Neural progenitor cell (in vitro differentiated cells): ENCODE results near the gene SLC25A29.
"Not testable (repeated sequence)": the region's sequence is repeated elsewhere in the genome, so short reads cannot be mapped to it uniquely, and the experiment has no call there.

Experiments used
- CTCF ChIP-seq: fragments of 200-600 bp; sonication (generic); IDR thresholded peaks from 2 replicates; pipeline ENCODE4 v1.5.1; 2017; ENCODE audit warnings: antibody characterized with exemption, mild to moderate bottlenecking
- EZH2 ChIP-seq: fragments of 200-600 bp; sonication (generic); IDR thresholded peaks from 2 replicates; pipeline ENCODE4 v1.6.1; 2017; ENCODE audit warnings: antibody characterized with exemption, mild to moderate bottlenecking, moderate library complexity
- EZH2phosphoT487 ChIP-seq: fragments of 200-600 bp; sonication (generic); IDR thresholded peaks from 2 replicates; pipeline ENCODE4 v1.6.1; 2017; ENCODE audit warnings: antibody characterized with exemption

- TF ChIP-seq CTCF, EZH2, EZH2phosphoT487: not testable (repeated sequence)
Observed at GRCh38 chr14:100283436-100283835, 22.8 kb downstream of the SLC25A29 start.
